Measurements from ENCODE around the gene PKNOX2.

PKNOX2 gene

GRCh38 chr11:125233736-125234275 is 69.3 kb downstream of the PKNOX2 start:
- DNase-seq (ENCODE audit: low read depth): no peak

- DNase-seq (ENCODE audit: low read depth): no peak
Observed at GRCh38 chr11:125235071-125235471, 70.5 kb downstream of the PKNOX2 start.

DNA sequence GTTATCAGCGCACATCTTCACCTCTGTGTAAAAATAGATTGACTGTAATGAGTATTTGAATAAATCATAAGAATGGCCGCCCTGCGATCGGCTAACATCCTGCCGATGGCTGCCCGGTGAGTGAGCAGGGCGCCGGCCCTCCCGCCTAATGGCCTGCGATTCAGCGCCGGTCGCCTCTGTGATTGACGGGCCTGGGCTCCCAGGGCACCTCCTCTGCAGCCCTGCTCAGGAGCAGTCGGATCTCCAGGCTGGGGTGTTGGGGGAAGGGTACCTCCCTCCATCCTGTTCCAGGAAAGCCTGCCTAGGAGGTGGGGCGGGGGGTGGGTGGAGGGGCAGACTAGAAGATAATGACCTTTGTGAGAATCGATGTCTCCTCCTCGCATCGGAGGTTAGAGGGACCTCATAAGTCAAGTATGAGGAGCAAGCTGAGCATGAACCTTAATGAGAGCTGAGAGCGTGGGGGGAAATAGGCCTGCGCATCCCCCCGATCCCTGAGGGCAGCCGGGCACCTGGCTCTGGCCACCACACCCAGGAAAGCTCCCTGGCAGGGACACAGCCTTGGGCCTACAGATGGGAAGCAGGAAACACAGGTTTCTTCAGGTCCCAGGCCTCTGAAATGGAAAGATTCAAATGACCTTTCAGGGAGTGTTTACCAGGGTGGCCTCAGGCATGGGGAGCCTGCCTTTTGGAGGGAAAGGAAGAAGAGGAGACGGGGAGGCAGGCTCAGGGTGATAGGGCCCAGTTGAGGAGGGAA is 71.7 kb downstream of the PKNOX2 start:
- no peak for DNase-seq (ENCODE audit: low read depth)

DNA sequence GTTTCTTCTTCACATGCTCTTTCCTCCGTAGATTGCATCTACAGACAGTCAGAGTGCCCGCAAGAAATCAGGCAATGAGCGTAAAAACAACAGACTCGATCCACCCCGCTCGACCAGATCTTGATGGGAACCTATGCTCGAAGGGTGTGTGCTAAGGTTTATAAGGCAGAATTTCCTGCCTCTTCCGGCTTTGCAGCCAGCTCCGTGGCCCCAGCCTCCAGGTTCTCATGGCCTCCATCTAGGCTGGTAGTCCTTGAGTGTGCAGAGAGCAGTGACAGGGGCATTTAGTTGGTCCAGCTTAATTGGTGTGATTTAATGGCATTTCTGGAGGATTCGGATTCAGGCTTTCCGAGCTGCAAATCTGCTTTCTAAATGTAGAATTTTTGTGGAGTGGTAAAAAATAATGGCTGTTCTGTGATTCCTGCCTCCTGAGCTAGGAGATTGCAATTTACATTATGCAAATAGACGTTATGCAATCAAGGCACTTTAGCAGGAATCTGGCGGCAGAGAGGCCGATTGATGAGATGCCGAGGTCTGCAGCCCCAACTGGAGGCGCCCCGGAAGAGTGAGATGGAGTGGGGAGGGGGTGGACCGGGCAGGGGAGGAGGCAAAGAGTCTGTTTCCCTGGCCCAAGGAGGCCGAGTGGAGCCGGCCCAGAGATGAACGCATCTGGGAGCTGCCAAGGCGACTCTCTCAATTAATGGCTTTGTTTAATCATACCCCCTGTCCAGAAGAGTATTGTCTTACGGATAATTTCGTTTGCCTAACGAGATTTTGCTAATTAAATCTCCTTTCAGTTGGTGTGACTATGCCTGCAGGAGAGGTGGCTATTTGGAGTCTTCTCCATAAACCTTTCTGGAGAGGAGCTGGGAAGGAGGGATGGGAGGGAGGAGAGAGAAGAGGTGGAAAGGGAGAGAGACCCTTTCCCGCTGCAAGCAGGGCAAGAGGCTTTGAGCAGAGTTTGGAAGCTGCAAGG is 75.3 kb downstream of the PKNOX2 start:
- no peak for DNase-seq (ENCODE audit: low read depth)

DNA sequence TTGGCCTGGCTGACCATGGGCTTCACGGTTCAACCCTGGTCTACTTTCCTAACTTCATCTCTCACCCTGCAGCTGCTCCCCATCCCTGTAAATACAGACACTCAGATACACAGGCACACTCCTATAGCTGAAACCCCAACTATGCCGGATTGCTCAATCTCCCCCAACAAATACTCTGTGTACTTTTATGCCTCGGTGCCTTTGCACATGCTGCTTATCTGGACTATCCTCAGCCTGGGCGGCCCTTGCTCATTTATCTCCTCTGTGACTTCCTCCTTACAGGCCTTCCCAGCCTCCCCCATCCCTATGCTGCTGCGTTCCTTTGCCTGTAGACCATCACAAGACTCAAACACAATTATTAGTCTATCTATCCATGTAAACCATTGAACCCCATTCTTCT is 76.6 kb downstream of the PKNOX2 start:
- DNase-seq (ENCODE audit: low read depth): no peak

DNA sequence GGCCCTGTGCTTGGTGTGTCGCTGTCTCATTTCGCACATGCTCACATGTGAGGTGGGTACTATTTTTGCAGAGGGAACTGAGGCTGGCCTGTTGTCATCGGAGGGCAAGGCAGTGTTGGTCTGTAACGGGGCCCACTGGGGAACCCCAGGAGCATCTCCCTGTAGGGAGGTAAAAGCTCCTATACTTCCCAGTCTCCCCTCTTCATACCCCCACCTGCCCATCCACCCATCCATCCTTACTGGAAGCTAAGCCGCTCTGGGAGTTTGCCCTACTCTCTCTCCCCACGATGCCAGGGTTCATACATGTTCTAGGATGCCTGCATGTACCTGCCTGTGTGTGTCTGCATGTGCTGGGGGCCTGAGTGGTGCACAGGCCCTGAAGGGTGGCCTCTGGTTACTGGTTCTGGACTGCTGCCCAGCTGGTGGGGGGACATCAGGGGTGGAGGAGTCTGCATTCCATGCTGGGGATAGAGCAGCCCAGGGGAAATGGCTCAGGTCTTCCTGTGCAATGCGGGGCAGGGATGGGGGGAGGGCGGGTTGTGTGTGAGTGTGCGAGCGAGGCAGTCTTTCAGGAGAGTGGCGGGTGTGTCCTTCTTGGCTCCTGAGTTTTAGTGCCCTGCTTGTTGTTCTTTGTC is 77.7 kb downstream of the PKNOX2 start:
- DNase-seq (ENCODE audit: low read depth): no peak

DNA sequence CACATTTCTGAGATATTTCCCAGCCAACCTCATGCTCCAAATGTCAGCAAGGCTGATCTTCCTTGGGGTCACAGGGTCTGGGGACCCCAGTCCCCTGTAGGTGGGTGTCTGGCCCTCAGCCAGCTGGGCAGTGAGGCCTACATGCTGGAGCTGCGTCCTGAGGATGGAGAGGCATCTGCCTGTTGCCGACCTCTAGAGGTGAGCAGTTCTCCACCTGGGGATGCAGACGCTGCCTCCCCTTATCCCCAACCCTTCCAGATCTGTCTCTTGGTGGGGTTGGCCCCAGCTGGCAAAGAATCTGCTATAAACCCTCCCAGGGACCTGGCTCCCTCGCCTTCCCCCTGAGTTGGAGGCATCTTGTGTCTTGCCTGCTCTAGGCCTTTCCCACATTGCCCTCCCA is 79.6 kb downstream of the PKNOX2 start:
- no peak for DNase-seq (ENCODE audit: low read depth)

DNA sequence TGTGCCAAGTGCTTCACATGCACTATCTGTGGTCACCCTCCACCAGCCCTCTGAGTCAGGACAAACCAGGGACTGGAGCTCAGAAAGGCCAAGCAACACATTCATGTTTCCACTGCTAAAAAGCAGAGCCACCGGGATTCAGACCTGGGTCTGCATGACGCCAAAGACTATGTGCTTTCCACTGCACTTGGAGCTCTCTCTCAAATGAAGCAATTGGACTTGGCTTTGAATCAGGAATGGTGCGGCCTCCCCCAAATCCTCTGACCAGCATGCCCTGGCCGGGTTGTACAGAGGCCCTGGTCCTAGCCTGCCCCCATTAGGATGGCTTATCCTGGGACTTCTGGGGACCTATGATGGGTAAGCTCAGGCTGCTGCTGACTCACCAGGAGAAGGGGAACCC is 80.7 kb downstream of the PKNOX2 start:
- no peak for DNase-seq (ENCODE audit: low read depth)

DNA sequence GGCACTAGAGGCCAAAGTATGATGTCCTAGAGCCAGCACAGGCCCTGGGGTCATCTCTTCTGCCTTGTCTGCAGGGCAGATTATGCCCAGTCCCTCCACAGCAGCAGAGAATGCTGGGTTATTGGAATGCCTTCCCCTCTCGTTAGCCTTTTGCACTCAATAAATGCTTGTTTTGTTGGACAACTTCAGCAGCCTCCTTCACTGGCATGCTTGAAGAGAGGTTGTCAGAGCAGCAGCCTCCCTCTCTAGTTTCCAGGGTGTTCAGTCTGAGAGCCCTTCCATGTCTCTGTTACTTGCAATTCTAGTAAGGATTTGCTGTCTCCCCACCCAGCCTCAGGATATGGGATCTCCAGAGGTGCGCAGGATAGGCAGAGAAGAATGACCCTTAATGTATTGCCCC is 82.9 kb downstream of the PKNOX2 start:
- DNase-seq (ENCODE audit: low read depth): no peak

- no peak for DNase-seq (ENCODE audit: low read depth)
Observed at GRCh38 chr11:125250318-125251213, 86.0 kb downstream of the PKNOX2 start.

DNA sequence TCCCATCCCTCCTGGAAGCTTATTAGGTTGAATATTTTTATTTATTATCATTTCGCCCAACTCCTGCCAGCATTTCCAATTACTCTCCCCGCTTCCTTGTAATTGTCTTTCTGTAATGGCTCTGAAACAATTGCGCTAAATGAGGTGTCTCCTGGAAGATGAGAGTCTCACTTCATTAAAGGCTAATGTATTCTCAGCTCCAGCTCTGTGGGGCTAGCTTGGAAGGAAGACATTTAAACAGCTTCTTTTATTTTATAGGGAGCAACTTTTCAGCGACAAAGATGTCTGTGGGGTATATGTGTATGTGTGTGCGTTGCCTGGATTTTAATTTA is 86.6 kb downstream of the PKNOX2 start:
- DNase-seq (ENCODE audit: low read depth): no peak

DNA sequence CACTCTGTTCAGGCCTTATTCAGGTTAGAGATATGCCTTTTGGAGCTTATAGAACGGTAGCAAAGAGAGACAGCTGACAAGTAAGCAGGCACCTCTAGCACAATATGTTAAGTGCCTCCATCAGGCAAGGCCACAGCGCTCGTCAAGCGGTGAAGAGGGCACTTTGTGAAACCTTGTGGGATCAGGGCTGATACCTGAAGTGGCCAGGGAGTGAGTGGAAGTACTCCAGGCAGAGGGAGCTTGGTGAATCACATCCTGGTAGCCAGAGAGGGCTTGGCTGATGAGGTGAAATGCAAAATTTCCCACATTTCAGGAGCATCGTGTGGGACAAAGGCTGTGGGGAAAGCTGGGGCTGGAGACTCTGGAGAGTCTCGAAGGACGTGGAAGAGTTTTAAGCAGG is 87.4 kb downstream of the PKNOX2 start:
- DNase-seq (ENCODE audit: low read depth): no peak

- DNase-seq (ENCODE audit: low read depth): no peak
Observed at GRCh38 chr11:125253289-125253688, 88.7 kb downstream of the PKNOX2 start.

DNA sequence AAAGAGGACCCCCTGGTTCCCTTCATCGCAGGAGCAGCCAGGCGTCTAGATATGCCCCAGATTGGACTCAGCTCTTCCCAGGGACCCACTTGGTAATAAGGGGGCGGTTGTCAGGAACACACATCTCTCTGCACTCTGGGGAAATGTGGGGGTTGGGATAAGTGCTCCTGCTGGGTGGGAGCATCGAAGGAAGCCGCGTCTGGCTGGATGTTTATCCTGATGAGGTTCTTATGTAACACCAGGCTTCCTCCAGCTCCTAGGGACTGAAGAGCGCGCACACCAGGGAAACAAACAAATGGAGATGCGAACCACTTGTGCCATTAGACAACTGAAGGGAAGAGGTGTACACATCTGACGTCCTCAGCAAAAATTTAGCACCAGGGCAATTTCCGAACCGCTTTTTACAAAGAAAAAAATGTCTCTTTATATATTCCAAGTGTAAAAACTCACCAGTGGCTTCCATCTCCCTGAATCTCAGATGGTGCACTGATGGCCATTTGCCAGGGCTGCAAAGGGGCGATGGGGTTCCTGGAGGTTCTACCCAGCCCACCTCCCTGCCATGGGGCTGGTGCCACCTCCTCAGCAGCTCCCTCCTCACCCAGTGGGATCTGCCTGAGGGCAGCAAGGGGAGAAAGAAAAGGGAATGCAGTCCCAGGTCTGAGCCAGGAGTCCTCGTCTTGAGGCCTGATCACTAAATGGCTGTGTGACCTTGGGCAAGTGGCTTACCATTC is 89.4 kb downstream of the PKNOX2 start:
- DNase-seq (ENCODE audit: low read depth): no peak

DNA sequence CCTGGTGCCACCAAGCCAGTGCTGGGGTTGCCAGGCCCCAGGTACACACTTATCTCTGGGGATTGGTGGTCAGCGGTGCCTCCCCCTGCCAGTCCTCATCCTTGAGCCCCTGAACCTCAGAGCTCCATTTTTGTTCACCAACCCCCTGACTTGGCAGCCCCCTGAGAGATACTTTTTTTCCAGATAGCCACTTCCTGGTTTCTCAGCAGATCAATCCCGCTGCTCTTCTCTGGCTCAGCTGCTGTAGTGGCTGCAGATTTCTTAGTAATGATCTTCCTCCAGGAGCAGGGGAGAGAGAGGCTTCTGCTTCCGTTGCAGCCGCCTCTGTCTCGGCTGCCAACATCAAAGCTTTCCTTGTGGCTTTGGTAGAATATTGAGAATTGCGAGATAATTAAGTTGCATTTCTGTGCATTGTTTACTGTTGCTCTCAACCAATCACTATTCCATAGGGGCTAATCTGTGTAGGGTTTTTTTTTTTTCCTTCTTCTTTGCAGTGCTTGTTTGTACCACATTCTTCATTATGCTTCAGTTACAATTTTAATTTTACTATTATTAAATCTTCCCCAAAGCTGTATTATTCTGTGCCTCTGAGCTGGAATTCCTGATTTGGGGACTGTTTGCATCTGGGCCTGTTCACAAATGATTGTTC is 92.1 kb downstream of the PKNOX2 start:
- no peak for DNase-seq (ENCODE audit: low read depth)

GRCh38 chr11:125257190-125257579 is 92.6 kb downstream of the PKNOX2 start:
- DNase-seq (ENCODE audit: low read depth): no peak

DNA sequence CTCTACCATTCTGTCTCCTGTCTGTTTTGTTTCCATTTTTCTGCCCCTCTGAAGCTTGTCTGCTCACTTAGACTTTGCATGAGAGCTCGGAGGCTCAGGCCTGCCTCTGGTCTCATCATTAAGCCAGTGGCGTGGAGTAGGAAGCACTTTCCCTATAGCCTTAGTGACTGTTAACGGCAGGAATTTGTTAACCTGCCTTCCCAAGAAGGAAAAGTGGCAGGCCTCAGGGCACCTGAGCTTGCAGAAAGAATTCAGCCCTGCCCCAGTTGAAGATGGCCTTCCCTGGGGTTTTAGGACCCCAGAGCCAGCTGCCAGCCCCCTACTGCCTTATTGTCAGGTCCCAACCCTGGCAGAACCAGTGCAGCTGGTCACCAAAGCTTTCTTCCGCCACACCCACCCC is 93.2 kb downstream of the PKNOX2 start:
- no peak for DNase-seq (ENCODE audit: low read depth)

DNA sequence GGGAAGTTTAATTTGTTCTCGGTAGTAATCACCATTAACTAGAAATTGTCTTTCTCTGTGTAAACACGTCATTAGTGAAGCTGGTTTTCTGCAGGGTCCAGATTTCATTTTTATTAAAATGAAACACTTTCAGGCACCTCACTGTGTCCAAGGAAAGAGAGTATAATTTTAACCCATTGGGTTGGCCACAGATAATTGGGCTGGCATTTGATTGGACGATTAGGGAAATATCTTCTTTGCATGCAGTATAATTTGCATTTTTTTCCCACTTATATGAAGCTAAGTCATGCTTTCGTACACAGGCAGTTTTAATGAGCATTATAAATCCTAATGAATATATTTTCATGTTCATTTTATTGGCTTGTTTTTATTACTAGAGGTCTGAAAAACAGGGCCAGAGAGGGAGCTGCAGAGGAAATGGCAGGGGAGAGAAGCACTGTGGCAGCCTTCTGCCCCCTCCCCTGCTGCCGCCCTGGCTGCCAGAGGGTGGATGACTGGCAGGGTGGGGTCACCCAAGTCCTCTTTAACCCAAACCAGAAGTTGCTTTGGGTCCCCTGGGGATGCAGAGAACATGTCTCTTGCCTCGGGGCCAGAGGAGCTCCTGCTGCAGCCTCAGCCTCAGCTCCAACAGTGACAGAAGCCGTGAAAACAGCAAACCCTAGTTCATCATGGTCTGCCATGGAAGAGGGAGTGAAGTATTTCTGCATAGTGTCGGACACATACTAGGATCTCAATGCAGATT is 93.9 kb downstream of the PKNOX2 start:
- DNase-seq (ENCODE audit: low read depth): no peak

GRCh38 chr11:125261588-125261987 is 97.0 kb downstream of the PKNOX2 start:
- no peak for DNase-seq (ENCODE audit: low read depth)

Measured in GM04503 (cell line).